IMR-90 (cell line): ENCODE results near the gene XRCC4.

Experiments
- BHLHE40 ChIP-seq: fragments of 150-350 bp; IDR thresholded peaks from 2 replicates; pipeline ENCODE4 v1.6.1; 2016; ENCODE audit warnings: mild to moderate bottlenecking, low read depth, low read length
- CEBPB ChIP-seq: IDR thresholded peaks from 2 replicates; pipeline ENCODE4 v1.6.1; 2012; ENCODE audit warnings: low read depth, low read length, improper control_type of control experiment
- CHD1 ChIP-seq: IDR thresholded peaks from 2 replicates; pipeline ENCODE4 v1.6.1; 2012; ENCODE audit warnings: low read depth, low read length, improper control_type of control experiment
- MAFK ChIP-seq: IDR thresholded peaks from 2 replicates; pipeline ENCODE4 v1.6.1; 2012; ENCODE audit warnings: low read depth, low read length, improper control_type of control experiment
- MAZ ChIP-seq: IDR thresholded peaks from 2 replicates; pipeline ENCODE4 v1.6.1; 2012; ENCODE audit warnings: low read depth, mild to moderate bottlenecking, low read length, improper control_type of control experiment, moderate library complexity, borderline replicate concordance
- MXI1 ChIP-seq: IDR thresholded peaks from 2 replicates; pipeline ENCODE4 v1.6.1; 2012; ENCODE audit warnings: low read depth, mild to moderate bottlenecking, low read length, moderate library complexity, borderline replicate concordance
- POLR2A ChIP-seq: IDR thresholded peaks from 2 replicates; pipeline ENCODE4 v1.6.1; 2012; ENCODE audit warnings: mild to moderate bottlenecking, low read depth, low read length
- RAD21 ChIP-seq: IDR thresholded peaks from 2 replicates; pipeline ENCODE4 v1.6.1; 2012; ENCODE audit warnings: low read length, improper control_type of control experiment
- RCOR1 ChIP-seq: IDR thresholded peaks from 2 replicates; pipeline ENCODE4 v1.6.1; 2012; ENCODE audit warnings: mild to moderate bottlenecking, low read length, improper control_type of control experiment; ENCODE audit not compliant: insufficient replicate concordance
- RFX5 ChIP-seq: IDR thresholded peaks from 2 replicates; pipeline ENCODE4 v1.8.0; 2012; ENCODE audit warnings: low read depth, mild to moderate bottlenecking, low read length, moderate library complexity
- SMC3 ChIP-seq: fragments of 150-350 bp; IDR thresholded peaks from 2 replicates; pipeline ENCODE4 v1.6.1; 2016; ENCODE audit warnings: low read depth, mild to moderate bottlenecking, antibody characterized with exemption, low read length, moderate library complexity
- TF ChIP-seq, protein P1 (sequence below): conservative IDR thresholded peaks from 2 replicates; pipeline ENCODE4 v1.5.1; 2012; ENCODE audit warnings: mild to moderate bottlenecking, low read depth, low read length, improper control_type of control experiment
- TF ChIP-seq, protein P2 (sequence below): fragments of 150-350 bp; IDR thresholded peaks from 2 replicates; pipeline ENCODE4 v1.6.1; 2017; ENCODE audit warnings: mild to moderate bottlenecking, antibody characterized with exemption, low read length, low read depth
- TF ChIP-seq, protein P3 (sequence below): fragments of 150-350 bp; IDR thresholded peaks from 2 replicates; pipeline ENCODE4 v1.6.1; 2016; ENCODE audit warnings: low read depth, mild to moderate bottlenecking, low read length, moderate library complexity, borderline replicate concordance

DNA sequence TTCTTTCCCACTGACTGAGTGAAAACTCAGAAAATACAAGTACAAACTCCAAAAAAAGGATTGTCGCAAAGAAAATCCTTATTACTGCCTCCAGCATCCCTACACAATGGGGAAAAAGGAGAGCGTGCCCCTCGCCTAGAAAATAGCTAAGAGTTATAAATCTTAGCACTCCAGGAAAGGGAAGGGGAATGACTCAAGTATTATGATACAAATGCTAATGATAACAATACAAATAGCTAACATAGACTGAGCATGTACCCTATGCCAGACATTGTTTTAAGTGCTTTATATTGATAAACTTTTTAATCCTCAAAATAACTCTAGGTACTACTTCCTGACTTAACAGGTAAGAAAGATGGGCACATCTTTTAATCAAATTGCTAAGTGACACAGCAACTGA is 323.4 kb downstream of the XRCC4 start:
- TF ChIP-seq, protein P1, sequence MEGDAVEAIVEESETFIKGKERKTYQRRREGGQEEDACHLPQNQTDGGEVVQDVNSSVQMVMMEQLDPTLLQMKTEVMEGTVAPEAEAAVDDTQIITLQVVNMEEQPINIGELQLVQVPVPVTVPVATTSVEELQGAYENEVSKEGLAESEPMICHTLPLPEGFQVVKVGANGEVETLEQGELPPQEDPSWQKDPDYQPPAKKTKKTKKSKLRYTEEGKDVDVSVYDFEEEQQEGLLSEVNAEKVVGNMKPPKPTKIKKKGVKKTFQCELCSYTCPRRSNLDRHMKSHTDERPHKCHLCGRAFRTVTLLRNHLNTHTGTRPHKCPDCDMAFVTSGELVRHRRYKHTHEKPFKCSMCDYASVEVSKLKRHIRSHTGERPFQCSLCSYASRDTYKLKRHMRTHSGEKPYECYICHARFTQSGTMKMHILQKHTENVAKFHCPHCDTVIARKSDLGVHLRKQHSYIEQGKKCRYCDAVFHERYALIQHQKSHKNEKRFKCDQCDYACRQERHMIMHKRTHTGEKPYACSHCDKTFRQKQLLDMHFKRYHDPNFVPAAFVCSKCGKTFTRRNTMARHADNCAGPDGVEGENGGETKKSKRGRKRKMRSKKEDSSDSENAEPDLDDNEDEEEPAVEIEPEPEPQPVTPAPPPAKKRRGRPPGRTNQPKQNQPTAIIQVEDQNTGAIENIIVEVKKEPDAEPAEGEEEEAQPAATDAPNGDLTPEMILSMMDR: no peak
- TF ChIP-seq POLR2A (no peak), BHLHE40 (no peak), RAD21 (no peak), MAFK (no peak), SMC3 (no peak), RFX5 (no peak), CEBPB (no peak), CHD1 (no peak), MXI1 (no peak), MAZ (no peak), RCOR1 (no peak)
- TF ChIP-seq, protein P2, sequence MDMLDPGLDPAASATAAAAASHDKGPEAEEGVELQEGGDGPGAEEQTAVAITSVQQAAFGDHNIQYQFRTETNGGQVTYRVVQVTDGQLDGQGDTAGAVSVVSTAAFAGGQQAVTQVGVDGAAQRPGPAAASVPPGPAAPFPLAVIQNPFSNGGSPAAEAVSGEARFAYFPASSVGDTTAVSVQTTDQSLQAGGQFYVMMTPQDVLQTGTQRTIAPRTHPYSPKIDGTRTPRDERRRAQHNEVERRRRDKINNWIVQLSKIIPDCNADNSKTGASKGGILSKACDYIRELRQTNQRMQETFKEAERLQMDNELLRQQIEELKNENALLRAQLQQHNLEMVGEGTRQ: no peak
- TF ChIP-seq, protein P3, sequence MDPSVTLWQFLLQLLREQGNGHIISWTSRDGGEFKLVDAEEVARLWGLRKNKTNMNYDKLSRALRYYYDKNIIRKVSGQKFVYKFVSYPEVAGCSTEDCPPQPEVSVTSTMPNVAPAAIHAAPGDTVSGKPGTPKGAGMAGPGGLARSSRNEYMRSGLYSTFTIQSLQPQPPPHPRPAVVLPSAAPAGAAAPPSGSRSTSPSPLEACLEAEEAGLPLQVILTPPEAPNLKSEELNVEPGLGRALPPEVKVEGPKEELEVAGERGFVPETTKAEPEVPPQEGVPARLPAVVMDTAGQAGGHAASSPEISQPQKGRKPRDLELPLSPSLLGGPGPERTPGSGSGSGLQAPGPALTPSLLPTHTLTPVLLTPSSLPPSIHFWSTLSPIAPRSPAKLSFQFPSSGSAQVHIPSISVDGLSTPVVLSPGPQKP: no peak
